Fibroblast of villous mesenchyme (primary cell): ENCODE measurements around the gene OR2A12. TPM values are rescaled to one million over a fixed set of nuclear protein-coding genes. Genes with fewer than 3 reads are reported as not detected.

Experiments used
- DNase-seq: peaks from one replicate; pipeline ENCODE4 v3.0.0-alpha.2; 2010; ENCODE audit warnings: low read depth
- H3K4me3 ChIP-seq: 2 replicates; pipeline ENCODE4 v1.5.1; 2011; ENCODE audit warnings: low read depth, mild to moderate bottlenecking, low read length
- total RNA-seq: library from RNA; depleted of rRNA; stranded (reverse); fragments of >200 nt; gene quantifications from 2 replicates; pipeline ENCODE4 v1.2.3, GENCODE V29; 2012
- TF ChIP-seq, protein P1 (sequence below): IDR thresholded peaks from 2 replicates; pipeline ENCODE4 v1.5.1; 2012; ENCODE audit warnings: low read depth, mild to moderate bottlenecking, low read length; ENCODE audit not compliant: insufficient read depth

OR2A12 gene, protein sequence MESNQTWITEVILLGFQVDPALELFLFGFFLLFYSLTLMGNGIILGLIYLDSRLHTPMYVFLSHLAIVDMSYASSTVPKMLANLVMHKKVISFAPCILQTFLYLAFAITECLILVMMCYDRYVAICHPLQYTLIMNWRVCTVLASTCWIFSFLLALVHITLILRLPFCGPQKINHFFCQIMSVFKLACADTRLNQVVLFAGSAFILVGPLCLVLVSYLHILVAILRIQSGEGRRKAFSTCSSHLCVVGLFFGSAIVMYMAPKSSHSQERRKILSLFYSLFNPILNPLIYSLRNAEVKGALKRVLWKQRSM
- not detected in 2 replicates for total RNA-seq

DNA sequence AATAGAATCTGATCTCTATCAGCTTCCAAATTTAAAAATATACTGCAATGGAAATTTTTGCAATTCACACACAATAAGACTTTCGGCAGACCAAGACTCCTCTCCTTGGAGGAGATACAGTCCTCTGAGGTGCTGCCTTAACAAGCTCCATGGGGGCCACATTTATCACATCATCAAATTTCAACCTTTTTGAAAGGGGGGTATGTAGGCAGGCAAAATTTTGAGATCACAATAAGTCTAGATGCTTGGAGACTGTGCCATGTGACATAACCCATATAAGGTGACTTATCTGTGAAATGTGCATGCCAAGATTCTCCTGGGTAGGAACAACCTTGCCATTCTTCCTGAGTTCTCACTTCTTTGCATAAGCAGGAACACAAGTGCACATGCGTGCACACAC is at the start of gene OR2A12:
Gene OR2A12, plus strand, starts transcription at position 301 of the 400 bp plus-strand sequence. CDS start 8,830 bp downstream, outside the sequence.
- no peak within 1 kb of the TSS for H3K4me3 ChIP-seq
- no peak for DNase-seq
- TF ChIP-seq, protein P1, sequence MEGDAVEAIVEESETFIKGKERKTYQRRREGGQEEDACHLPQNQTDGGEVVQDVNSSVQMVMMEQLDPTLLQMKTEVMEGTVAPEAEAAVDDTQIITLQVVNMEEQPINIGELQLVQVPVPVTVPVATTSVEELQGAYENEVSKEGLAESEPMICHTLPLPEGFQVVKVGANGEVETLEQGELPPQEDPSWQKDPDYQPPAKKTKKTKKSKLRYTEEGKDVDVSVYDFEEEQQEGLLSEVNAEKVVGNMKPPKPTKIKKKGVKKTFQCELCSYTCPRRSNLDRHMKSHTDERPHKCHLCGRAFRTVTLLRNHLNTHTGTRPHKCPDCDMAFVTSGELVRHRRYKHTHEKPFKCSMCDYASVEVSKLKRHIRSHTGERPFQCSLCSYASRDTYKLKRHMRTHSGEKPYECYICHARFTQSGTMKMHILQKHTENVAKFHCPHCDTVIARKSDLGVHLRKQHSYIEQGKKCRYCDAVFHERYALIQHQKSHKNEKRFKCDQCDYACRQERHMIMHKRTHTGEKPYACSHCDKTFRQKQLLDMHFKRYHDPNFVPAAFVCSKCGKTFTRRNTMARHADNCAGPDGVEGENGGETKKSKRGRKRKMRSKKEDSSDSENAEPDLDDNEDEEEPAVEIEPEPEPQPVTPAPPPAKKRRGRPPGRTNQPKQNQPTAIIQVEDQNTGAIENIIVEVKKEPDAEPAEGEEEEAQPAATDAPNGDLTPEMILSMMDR: no peak

DNA sequence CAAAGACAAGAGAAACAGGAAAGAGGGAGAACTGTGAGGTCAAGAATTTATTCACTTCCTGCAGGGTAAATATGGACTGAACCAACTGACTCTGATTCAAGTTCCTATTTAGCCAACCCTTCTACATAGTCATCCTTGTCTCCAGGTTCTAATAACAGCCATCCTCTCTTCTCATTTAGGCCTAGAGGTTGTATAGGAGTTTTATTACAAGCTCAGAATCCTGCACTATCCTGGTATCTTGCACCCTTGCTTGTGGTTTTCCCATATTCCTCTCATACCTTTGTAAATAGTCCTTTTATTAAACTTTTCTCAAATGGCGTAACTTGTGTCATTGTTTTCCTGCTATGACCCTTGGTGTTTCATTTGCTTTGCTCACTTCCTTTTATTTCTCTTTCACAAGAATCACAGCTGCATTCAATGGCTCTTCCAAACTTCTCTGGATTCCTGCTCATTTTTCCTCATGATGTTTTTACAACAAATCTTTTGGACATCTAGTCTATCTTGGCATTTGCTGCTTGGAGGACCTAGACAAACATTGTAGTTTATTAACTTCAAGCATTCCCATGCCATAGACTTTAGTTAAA is 49.7 kb upstream of the OR2A12 start:
- DNase-seq: no peak
- H3K4me3 ChIP-seq: no peak overlapping the region
- TF ChIP-seq, protein P1: no peak

DNA sequence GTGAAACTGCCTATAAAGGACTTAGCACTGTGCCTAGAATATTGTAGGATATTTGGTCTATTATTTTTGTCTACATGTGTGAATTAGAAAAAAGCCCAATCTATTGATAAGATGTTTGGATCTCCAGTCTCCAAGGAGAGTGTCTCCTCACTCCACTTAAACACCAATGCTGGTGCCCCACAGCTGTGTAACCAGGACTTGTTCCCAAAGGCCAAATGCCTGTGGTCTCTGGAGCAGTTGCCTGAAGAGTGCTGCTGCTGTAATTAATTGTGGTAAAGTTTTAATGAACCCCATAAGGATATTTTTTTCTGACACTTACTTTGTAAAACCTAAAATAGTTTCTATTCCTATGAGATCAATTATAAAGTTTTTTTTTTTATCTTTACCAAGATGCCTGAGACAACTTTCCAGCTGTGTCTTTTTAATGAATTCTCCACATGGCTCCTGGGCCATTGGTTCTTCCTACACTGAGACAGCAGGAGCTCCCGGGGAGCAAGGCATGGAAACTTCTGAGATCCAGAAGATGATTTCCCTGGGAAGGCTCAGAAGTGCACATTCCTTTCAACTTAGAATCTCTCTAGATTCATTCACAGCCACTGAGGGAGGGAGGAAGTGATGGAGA is 48.6 kb upstream of the OR2A12 start:
- TF ChIP-seq, protein P1: no peak
- H3K4me3 ChIP-seq: no peak overlapping the region
- no peak for DNase-seq

DNA sequence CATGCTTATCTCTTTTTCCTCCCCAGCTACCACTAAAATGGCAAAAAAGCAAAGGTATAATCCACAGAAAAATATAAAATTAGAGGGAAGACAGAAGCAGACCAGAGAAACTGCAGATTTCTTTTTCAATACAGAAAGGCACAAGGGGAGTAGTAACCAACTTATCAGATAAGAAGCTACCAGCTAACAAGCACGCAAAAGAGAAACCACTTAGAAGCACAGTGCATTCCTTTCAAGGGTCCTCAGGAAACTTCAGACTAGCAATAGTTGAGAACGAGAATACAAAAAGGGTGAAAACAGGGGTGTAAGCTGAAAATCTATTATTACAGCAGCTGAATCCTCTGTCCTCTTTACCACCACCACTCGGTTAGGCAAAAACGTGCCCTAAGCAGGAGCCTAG is 47.2 kb upstream of the OR2A12 start:
- TF ChIP-seq, protein P1: no peak
- no peak overlapping the region for H3K4me3 ChIP-seq
- no peak for DNase-seq

DNA sequence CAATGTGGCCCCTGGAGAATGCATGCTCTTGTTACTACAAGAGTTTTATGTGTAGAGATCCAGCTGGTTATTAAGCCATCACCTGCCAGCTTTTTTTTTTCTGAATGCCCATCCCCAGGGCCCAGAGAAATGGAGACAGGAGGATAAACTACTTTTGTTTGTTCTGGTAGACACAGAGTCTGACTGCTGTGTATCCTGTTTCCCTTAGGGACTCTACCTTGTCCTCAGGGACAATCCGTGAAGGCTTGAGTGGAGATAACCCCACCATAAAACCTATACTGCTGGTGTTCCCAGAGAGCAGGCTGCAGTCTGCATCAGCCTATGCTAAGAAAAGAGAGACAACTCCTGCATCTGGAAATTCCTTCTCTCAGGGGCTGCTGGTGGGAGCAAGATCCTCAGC is 37.4 kb upstream of the OR2A12 start, which contains the start of gene OR2A5:
Gene OR2A5, plus strand, starts transcription at position 301 of the 400 bp plus-strand sequence. CDS start 1,454 bp downstream, outside the sequence.
- no peak within 1 kb of the TSS for H3K4me3 ChIP-seq
- DNase-seq: no peak
- TF ChIP-seq, protein P1: no peak

DNA sequence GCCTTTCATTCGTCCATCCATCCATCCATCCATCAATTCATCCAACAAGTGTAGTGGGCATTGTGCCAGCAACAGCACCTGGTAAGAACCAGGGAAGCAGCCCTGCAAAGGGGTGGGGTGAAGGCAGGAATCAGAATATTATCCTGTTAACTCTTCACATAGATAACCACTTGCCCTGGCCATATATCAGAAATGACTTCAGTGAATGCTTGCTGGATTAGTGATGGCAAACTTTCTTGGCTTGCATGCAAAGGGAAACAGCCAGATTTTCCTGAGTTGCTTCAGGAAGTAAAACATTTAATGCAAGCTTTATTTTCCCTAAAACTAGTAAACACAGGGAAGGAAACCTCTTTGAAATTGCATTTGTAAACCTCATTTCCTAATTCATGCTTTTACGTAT is 36.6 kb upstream of the OR2A12 start:
- TF ChIP-seq, protein P1: no peak

More for the DNA sequence above, 36.6 kb upstream of the OR2A12 start:
- H3K4me3 ChIP-seq: no peak overlapping the region
- no peak for DNase-seq
